AG04449 (cell line): ENCODE measurements around the gene PTPN7.

Experiments used
- CTCF ChIA-PET: fragments of 350-600 bp; formaldehyde crosslinking; extraction: SDS; loops from one replicate; lab custom pipeline; 2021; ENCODE audit warnings: antibody characterized with exemption; lab: Yijun Ruan, JAX
- POLR2A ChIA-PET: fragments of 400-600, 350-600 bp; formaldehyde crosslinking; extraction: SDS; loops from one replicate; lab custom pipeline; 2020; ENCODE audit warnings: antibody characterized with exemption, inconsistent platforms; lab: Yijun Ruan, JAX
- DNase-seq: peaks from one replicate; pipeline ENCODE4 v3.0.0-alpha.2; 2010; ENCODE audit warnings: low read depth, low spot score
- H3K4me3 ChIP-seq: 2 replicates; pipeline ENCODE4 v1.5.1; 2011; ENCODE audit warnings: low read depth, mild to moderate bottlenecking, control low read depth, low read length
- CTCF ChIP-seq: IDR thresholded peaks from one replicate; pipeline ENCODE4 v1.5.1; 2011; ENCODE audit warnings: mild to moderate bottlenecking, moderate library complexity, low read length, control low read depth, inconsistent platforms; ENCODE audit not compliant: insufficient read depth; ENCODE audit errors: missing control alignments

The PTPN7 gene

GRCh38 chr1:202199040-202199889, 38.9 kb upstream of the PTPN7 start:
- H3K4me3 ChIP-seq = no peak overlapping the region
- DNase-seq = no peak
- ChIA-PET CTCF (interaction anchor here (0.7 to 3.0 kb wide), 6 partner anchors 10 to 117 kb away, joined by 3 to 23 read pairs (median 12); no protein-coding TSS in a partner anchor), POLR2A (interaction anchor here (0.7 kb wide), 1 partner anchor 11 kb away, joined by 3 read pairs; no protein-coding TSS in a partner anchor)
- no peak for TF ChIP-seq CTCF

GRCh38 chr1:202198366-202198724, 37.9 kb upstream of the PTPN7 start:
- H3K4me3 ChIP-seq = no peak overlapping the region
- TF ChIP-seq CTCF = no peak
- ChIA-PET POLR2A (no interaction called here), CTCF (interaction anchor here (0.9 to 7.0 kb wide), 2 partner anchors 15 to 118 kb away, joined by 4 to 50 read pairs; no protein-coding TSS in a partner anchor)
- DNase-seq = no peak

GRCh38 chr1:202197653-202198365, 37.4 kb upstream of the PTPN7 start:
- ChIA-PET CTCF (interaction anchor here (0.9 to 7.0 kb wide), 2 partner anchors 14 to 119 kb away, joined by 4 to 50 read pairs; no protein-coding TSS in a partner anchor), POLR2A (no interaction called here)
- TF ChIP-seq CTCF = no peak
- DNase-seq = no peak
- no peak overlapping the region for H3K4me3 ChIP-seq

GRCh38 chr1:202194328-202194648, 33.9 kb upstream of the PTPN7 start:
- POLR2A ChIA-PET = no interaction called here
- no peak for TF ChIP-seq CTCF
- DNase-seq = no peak
- CTCF ChIA-PET = interaction anchor here (0.9 to 7.0 kb wide), 16 partner anchors 9 to 525 kb away, joined by 4 to 182 read pairs (median 10); no protein-coding TSS in a partner anchor
- no peak overlapping the region for H3K4me3 ChIP-seq

- TF ChIP-seq CTCF = no peak
- DNase-seq = no peak
- CTCF ChIA-PET = interaction anchor here (0.8 to 7.0 kb wide), 39 partner anchors 9 to 525 kb away, joined by 3 to 182 read pairs (median 5); partner anchors contain the start of gene UBE2T
- POLR2A ChIA-PET = no interaction called here
- no peak within 1 kb of the TSS for H3K4me3 ChIP-seq
Measured at GRCh38 chr1:202193614-202194327, 33.4 kb upstream of the PTPN7 start, which contains the start of gene LGR6. Gene LGR6 (plus strand): TSS chr1:202193799. CDS start chr1:202193990, 191 bp downstream.
